ENCODE measurements around the gene HUNK. TPM values are rescaled to one million over a fixed set of nuclear protein-coding genes. Genes with fewer than 3 reads are reported as not detected.

The HUNK gene
- total and polyA plus RNA-seq, 2 of the 8 experiments (the other 6 are each of a cell fraction or from before 2014, with no cell fraction given), result 1.9 to 10.2 TPM

- TF ChIP-seq SP4 (IDR thresholded peaks at IDR 0.05; ENCODE audit: low read length), result no peak
- no peak for TF ChIP-seq TCF12 (IDR thresholded peaks at IDR 0.05; ENCODE audit: low read depth, low read length)
- no peak for TF ChIP-seq PHF8 (conservative IDR thresholded peaks at IDR 0.05; ENCODE audit: low read depth, low read length)
- no peak for TF ChIP-seq RAD21 (IDR thresholded peaks at IDR 0.05 in 1 of 2, conservative IDR thresholded peaks at IDR 0.05 in 1 of 2; ENCODE audit: low read depth in 2 of 2, low read length in 2 of 2)
- no peak for TF ChIP-seq EZH2 (IDR thresholded peaks at IDR 0.05; ENCODE audit: low read depth, low read length, severe bottlenecking)
- TF ChIP-seq EP300 (IDR thresholded peaks at IDR 0.05; ENCODE audit: borderline replicate concordance in 1 of 2, low read depth in 2 of 2, low read length in 2 of 2), result no peak
- no peak for TF ChIP-seq E2F6 (IDR thresholded peaks at IDR 0.05)
- TF ChIP-seq KDM1A (IDR thresholded peaks at IDR 0.05; ENCODE audit: borderline replicate concordance, low read length), result no peak
These were observed 99.8 kb downstream of the HUNK start (continued) for GRCh38 chr21:31972622-31973021.
